Left cardiac atrium (tissue), 4 donors: ENCODE results near the gene BCL2L11. TPM values are rescaled to one million over a fixed set of nuclear protein-coding genes. Genes with fewer than 3 reads are reported as not detected.
A peak's percentile ranks its signal among the peaks of the same experiment; 100 is the strongest.

Experiments used
- ATAC-seq, 2 donors: fragments of 200-7000 bp; cut with Tn5 transposase; one replicate each; pipeline ENCODE4 v1.9.1; 2020; ENCODE audit warnings: mild to moderate bottlenecking in 2 of 2, moderate library complexity in 2 of 2
- DNase-seq: peaks from one replicate; pipeline ENCODE4 v3.0.0-alpha.2; 2020
- intact Hi-C, 2 donors: fragments of 100-400 bp; cut with DNase I; formaldehyde crosslinking; loops; one replicate each; pipeline versions ENCODE4 v1.14.1 to v1.15.1; 2022 to 2023
- total RNA-seq, 2 donors: library from RNA; stranded (reverse); fragmentation: NEBNext Ultra II Directional; extraction: Animal tissue kit (Norgen Biotek cat#: 25700); gene quantifications; one replicate each; pipeline ENCODE4 v1.2.1, GENCODE V29; 2021
- donor health status: DM: no; HTN: yes; CAD: no.
- donor health status: DM: no; HTN: yes; CAD: no; lungs with severe emphysema.
- donor health status: DM: yes; HTN: yes; CAD: no.
- donor health status: Dilated cardiomyopathy.

BCL2L11 gene
- total RNA-seq, 2 donors from 2014 or later = 4.6 to 9.2 TPM

DNA sequence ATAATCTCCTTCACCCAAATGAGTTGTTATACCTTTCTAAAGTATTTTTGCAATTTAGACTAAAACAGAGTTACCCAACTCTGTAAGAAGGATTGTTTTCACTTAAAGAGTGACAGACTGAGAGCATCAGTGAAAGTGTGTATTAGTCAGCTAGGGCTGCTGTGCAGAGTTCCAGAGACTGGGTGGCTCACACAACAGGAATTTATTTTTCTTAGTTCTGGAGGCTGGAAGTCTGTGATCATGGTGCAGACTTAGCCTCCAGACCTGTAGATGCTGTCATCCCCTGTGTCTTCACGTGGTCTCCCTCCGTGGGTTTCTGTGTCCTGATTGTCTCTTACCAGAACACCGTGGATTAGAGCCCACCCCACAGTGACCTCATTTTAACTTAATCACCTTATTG lies 40.0 kb downstream of the BCL2L11 start:
- intact Hi-C loops = no loop called here
- ATAC-seq = peak in 1 of 2 donors; percentile 83
- DNase-seq = no peak

DNA sequence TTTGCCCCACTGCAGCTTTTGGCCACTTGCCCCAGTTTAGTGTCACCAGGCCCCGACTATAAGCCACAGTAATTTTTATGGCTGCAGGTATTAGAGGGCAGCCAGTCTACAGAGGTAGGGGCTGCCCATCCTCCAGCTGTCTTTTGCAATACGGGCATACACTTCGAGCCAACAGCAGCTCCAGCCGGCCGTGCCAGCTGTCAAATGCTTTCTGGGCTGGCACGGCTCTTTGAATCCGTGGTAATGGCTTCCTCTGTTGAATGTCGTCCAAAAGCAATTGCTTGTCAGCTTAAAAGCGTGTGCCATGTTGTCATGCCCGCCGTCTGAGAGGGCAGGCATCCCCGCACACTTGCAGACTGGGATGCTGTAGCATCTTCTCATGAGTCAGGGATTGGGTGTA lies 41.3 kb downstream of the BCL2L11 start:
- intact Hi-C loops = no loop called here
- DNase-seq (peak; percentile 63), ATAC-seq (peak; percentile 81 to 84)

- no peak for ATAC-seq
- no peak for DNase-seq
- intact Hi-C loops = no loop called here
Measured at GRCh38 chr2:111162718-111163331, 42.1 kb downstream of the BCL2L11 start.

DNA sequence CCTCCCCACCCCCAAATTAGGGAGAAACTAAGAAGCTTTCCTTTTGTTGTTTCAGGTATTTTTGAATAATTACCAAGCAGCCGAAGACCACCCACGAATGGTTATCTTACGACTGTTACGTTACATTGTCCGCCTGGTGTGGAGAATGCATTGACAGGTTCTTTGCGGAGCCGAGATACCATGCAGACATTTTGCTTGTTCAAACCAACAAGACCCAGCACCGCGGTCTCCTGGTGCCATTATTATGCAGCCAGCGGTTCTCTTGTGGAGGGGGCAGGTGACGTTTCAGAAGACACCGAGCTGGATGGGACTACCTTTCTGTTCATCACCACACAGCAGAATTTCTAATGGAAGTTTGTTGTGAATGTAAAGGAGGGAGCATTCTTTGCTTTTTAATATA lies 43.4 kb downstream of the BCL2L11 start:
- intact Hi-C loops = no loop called here
- DNase-seq (no peak), ATAC-seq (no peak)

DNA sequence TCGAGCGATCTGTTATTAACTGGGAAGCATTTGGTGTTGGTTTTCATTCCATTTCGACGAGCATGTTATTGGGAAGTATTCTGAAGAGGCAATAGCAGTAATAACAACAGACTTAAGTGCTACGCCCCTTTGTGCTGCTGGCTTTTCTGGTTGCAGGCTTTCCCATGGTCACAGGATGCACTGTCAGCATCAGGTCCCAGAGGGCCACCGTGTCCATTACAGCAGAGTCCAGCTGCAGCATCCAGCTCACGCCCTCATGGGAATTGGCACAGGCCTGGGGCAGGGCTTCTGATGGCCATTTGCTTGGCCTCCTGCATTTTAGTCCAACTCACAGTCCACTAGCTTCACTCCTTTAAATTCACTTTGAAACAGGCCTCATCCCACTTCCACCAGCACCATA lies 44.4 kb downstream of the BCL2L11 start:
- peak in 1 of 2 donors; percentile 45 for ATAC-seq
- peak; percentile 51 for DNase-seq
- intact Hi-C loops = no loop called here

DNA sequence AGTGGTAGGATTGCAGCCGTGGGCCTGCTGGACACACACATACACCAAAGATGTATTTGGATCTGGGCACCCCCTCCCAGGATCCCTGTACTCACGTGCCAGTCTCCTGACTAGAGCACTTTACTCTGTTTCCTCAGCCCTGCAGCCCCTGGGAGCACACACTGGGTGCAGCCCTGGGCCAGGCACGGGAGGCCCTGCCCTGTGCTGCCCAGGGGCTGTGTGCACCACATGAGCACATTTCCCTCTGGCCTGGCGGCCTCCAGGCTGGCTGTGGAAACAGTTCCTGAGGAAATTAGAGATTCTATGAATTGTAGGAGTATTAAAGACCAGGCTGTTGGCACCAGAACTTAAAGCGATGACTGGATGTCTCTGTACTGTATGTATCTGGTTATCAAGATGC lies 45.4 kb downstream of the BCL2L11 start:
- no peak for DNase-seq
- intact Hi-C loops = no loop called here

GRCh38 chr2:111167076-111167862 lies 46.6 kb downstream of the BCL2L11 start:
- intact Hi-C loops = no loop called here
- DNase-seq = no peak
- ATAC-seq = no peak

More for the DNA sequence above, 45.4 kb downstream of the BCL2L11 start:
- no peak for ATAC-seq

- DNase-seq = no peak
- no peak for ATAC-seq
- intact Hi-C loops = no loop called here
Measured at GRCh38 chr2:111167863-111168162, 47.1 kb downstream of the BCL2L11 start.

DNA sequence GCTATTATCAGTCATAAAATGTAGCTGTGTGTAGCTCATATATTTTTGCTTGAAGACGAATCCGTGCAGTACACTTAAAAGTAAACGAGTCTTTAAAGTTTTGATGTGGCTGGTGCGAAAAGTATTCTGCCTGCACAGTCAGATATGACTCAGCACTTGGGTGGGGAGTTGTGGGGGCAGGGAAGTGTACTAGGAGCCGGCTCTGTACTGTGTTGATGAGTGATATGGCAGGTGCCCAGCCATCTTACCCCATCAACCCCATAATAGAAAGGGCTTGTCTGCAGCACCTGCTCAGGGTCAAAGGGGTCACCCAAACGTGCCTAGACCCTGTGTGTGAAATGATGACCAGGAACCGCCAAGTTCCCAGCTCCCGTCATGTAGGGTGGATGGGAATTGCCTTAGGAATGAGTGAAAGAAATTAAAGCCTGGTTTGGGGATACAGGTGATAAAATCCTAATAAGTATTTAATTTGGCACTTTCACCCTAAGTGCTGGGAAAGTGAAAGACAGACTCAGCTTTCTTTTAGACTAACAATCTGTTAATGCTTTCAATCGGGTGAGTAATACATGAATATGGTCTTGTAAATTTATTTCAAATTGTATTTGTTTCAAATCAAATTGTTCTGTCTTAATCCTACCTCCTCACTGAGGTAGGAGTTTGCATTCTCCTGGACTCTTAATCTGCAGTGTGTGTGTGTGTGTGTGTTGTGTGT lies 48.0 kb downstream of the BCL2L11 start:
- ATAC-seq (peak; percentile 68 to 94), DNase-seq (peak; percentile 50)

DNA sequence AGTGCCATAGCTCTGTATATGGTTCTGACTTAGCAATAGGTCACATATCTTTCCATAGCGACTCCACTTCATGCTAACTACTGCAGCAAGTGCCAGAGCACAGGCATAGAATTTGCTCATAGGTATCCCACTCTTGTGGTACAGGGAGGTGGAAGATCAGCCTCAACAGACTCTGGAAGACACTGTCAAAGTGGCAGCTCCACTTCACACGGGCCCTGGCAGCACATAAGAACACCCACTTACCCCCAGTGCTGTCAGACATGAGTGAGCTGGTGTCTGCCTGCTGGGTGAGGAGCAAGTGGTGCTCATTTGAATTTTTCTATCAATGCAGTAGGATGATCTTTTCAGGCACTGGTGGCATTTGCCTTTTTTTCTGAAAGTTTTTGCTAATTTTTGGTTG lies 48.6 kb downstream of the BCL2L11 start:
- intact Hi-C loops = no loop called here
- ATAC-seq = peak; percentile 75 to 79
- DNase-seq = no peak

More for the DNA sequence above, 48.0 kb downstream of the BCL2L11 start:
- intact Hi-C loops = no loop called here

DNA sequence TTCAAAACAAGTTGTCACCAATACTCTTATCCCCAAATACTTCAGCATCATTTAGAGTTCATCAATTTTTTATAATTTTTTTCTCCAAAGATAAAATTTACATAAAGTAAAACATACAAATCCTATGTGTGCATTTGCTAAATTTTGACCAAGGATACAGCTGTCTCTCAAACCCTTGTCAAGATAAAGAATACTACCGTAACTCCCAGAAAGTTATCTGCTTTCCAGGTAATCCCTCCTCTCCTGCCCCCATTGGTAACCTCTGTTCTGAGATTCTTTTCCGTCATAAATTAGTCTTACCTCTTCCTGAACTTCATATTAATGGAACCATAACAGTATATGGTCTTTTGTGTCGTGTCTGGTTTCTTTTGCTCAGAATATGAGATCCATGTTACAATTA lies 49.2 kb downstream of the BCL2L11 start:
- intact Hi-C loops = no loop called here
- DNase-seq (no peak), ATAC-seq (no peak)

DNA sequence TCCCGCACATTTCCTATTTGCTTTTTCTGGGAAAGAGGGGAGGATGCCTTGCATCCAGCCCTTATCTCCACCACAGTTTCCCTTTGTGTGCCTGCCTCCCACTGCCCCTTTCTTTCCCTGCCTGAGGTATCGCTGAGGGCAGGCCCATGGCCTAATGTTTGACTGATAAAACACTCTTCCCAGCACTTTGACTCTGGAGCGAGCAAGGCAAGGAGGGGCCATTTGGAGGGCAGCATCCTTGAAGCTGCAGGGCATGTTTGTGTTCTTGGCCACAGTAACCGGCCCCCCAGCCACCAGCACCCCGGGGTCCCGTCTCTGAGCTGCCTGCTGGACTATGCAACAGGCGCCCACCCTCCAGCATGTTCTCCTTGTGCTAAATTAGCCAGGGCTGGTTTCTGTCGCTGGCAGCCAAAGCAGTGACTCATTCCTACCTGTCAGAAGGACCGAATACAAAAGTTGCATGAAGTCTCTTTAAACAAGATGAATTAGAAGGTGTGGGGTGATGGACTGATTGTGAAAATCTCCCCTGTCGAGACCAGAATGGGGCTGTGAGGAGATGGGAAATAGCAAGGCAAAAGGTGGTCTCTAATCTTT lies 50.7 kb downstream of the BCL2L11 start:
- DNase-seq = no peak
- intact Hi-C loops = no loop called here
- ATAC-seq = no peak

DNA sequence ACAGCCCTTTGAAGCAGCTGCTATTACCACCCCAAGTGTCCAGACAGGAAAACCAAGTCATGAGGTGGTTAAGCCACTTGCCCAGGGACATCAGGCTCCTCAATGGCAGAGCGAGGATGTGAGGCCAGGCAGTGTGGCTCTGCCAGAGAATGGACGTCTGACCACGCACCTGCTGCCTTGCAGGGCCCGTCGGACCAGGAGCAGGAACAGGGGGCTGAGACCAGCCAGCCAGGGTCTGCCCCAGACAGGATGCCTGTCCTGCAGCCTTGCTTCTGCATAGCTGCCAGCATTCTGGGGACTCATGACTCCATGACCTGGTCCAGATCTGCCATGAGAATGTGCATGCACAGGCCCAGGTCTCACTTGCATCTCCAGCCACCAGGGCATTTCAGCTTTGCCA lies 52.0 kb downstream of the BCL2L11 start:
- intact Hi-C loops = no loop called here
- ATAC-seq (no peak), DNase-seq (no peak)

GRCh38 chr2:111173338-111173737 lies 52.6 kb downstream of the BCL2L11 start:
- no peak for ATAC-seq
- intact Hi-C loops = no loop called here
- DNase-seq = no peak

DNA sequence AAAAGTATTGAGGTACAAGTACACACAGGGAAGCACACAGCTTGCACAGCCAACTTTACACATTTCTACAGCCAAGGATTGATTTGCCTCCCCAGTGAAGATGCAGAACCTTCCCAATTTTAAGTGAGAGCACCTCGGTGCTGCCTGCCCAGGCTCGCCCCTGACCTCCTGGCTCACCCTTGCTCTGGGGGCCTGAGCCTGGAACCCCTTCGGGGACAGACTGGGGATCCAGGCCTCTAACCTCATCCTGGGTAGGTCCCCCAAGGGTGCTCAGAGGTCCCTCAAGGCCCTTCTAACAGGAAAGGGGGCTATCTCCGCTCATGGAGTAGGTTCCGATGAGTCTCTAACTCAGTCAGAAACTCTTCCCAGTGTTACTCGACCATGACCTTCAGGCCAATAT lies 53.1 kb downstream of the BCL2L11 start:
- ATAC-seq (no peak), DNase-seq (no peak)
- intact Hi-C loops = no loop called here

DNA sequence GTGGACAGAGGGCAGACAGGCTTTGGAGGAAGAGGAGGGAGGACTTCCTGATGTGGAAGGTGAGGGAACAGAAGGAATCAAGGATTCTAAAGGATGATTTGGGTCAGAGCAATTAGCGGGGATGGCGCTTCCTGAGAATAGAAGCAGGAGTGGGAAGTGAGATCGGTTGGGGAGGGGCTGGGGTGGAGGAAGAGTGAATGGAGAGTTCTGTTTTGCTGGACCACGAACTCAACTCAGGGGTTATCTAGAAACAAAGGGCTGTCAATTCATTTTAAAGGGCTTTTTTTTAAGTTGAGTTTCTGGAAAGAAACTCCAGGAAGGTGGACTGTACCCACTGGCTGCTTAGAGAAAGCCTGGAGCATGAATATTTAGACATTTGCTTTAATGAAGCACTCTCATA lies 54.9 kb downstream of the BCL2L11 start:
- intact Hi-C loops = no loop called here
- ATAC-seq (no peak), DNase-seq (no peak)

- ATAC-seq (no peak), DNase-seq (no peak)
- intact Hi-C loops = no loop called here
Measured at GRCh38 chr2:111176388-111176787, 55.7 kb downstream of the BCL2L11 start.

GRCh38 chr2:111176867-111177266 lies 56.2 kb downstream of the BCL2L11 start:
- intact Hi-C loops = no loop called here
- ATAC-seq (no peak), DNase-seq (no peak)

- intact Hi-C loops = no loop called here
- DNase-seq (no peak), ATAC-seq (no peak)
Measured at GRCh38 chr2:111178296-111178695, 57.6 kb downstream of the BCL2L11 start.

- peak in 1 of 2 donors; percentile 80 for ATAC-seq
- intact Hi-C loops = no loop called here
- DNase-seq = no peak
Measured at GRCh38 chr2:111178730-111179405, 58.2 kb downstream of the BCL2L11 start.
